ENCODE data around the gene ZNF785.
"Not testable (repeated sequence)": the region's sequence is repeated elsewhere in the genome, so short reads cannot be mapped to it uniquely, and the experiment has no call there.

Gene ZNF785

DNA sequence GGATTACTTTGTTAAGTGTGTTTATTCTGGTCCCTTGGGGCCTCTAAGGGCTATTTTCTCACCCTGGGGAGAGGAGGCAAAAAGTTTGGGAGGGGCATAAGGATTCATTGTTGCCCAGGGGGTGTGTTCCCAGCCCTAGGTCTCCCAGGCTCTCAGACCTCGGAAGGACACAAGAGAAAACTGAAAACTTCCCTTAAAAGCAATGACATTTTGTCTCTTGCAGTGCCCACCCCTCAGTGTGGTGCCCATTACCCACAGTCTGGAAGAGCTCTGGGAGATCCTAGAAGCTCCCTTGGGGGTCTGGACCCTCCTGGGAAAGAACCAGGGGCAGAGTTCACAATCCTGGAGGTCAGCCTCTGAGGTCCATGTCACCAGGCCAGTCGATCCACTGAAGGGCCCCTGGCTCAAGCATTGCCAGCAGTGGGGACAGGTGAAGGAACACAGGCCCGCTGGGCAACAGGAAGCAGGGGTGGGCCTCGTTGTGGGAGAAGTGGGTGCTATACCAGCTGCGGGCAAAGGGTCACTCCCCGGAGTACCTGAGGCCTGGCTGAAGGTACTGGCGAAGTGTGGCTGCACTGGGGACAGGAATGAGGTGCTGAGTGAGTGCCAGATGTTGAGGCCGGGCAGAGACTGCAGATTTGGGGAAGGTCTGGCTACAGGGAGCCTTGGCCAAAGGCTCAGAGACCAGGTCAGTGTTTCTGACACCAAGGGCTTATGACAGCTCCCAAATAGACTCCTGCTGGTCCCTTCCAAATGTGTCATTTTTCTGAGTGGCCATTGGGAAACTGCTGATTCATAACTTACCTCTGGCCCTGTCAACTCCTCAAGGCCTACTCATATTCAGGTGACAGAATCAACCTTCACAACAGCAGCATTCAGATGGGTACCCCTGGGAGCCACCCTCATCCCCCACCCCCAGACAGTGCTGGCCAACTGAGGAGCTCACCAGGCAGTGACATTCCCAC lies 46.2 kb downstream of the ZNF785 start:
- DNase-seq (ENCODE audit: low read depth) = no peak

- not testable (repeated sequence) for DNase-seq (ENCODE audit: low read depth)
Measured at GRCh38 chr16:30536391-30537024, 49.0 kb downstream of the ZNF785 start.

- no peak for DNase-seq (ENCODE audit: low read depth)
Measured at GRCh38 chr16:30535777-30536190, 49.7 kb downstream of the ZNF785 start.

DNA sequence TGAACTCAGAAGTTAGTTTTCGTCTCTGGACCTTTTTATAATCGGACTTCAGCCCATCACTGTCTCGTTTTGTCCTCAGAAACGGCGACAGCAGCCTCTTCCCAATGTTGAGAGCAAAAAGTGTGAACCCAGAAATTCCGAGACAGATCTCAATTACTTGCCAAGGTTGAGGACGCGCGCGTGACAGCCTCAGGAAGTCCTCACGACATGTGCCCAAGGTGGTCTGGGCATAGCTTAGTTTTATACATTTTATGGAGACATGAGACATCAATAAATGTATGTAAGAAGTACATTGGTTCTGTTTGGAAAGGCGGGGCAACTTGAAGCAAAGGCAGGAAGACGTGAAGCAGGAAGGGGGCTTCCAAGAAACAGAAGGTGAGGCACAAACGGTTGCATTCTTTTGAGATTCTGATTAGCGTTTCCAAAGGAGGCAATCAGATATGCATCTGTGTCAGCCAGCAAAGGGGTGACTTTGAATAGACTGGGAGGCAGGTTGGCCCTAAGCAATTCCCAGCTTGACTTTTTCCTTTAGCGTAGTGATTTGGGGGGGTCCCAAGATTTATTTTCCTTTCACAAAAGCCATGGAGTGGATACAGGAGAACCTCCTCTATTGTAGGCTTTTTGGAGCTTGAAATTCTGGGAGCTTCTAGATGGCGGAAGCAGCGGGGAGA lies 50.3 kb downstream of the ZNF785 start:
- DNase-seq (ENCODE audit: low read depth) = no peak

DNA sequence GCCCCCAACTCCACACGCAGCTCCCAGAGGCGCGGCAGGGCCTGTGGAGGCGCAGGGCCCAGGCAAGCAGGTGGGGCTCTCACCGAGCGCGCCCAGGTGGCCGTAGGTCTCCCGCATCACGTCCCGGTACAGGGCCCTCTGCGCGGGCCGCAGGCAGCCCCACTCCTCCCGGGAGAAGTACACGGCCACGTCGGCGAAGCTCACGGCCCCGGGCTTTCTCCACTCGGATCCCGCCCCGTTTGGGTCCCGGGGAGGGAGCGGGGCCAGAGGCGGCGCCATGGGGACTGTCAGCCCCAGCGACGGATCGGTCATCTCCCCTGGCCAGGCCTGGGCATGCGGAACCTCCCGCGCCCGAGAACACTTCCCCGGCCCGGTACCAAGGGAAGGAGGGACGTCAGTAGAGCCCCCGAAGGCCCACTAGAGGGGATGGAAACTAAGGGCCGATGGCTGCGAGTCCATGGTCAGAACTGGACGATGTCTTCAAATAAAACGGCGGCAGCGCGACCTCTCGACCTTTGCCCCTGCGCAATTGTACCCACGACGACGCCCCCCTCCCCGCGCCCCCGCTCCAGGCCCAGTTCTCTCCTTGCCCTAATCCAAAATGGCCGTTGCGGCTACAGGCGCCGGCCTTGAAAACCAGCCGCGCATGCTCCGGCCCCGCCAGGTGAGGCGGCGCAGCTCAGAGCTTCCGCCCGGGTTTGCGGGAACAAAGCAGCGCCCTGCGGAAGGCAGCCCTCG lies 51.0 kb downstream of the ZNF785 start, which contains the start of gene ZNF747:
Gene ZNF747 (minus strand): TSS at position 491 of the 738 bp plus-strand sequence. CDS start 179 bp downstream, at position 312.
- DNase-seq (ENCODE audit: low read depth) = no peak

DNA sequence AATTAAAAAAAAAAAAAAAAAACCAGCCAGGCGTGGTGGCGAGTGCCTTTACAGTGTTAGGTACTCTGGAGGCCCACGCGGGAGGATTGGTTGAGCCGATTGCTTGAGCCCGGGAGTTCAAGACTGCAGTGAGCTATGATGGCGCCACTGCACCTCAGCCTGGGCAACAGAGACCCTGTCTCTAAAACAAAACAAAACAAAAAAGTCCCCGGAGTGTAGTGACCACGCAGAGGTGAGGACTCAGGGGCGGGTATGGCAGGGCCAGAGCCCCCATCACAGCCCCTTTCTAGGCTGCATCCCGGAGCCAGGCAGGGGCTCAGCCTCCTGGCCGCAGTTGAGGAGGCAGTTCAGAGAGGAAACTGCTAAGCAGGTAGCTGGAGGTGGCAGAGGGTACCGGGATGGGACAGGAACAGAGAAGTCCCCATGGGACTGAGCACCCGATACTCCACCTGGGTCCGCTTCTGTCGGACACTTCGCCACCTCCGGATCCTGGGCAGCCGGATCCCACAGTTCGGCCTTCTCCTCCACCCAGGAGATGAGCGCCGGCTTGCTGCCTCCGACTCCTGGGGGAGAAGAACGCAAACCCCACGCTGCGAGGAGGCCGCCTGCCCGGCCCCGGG lies 51.6 kb downstream of the ZNF785 start:
- DNase-seq (ENCODE audit: low read depth) = no peak

DNA sequence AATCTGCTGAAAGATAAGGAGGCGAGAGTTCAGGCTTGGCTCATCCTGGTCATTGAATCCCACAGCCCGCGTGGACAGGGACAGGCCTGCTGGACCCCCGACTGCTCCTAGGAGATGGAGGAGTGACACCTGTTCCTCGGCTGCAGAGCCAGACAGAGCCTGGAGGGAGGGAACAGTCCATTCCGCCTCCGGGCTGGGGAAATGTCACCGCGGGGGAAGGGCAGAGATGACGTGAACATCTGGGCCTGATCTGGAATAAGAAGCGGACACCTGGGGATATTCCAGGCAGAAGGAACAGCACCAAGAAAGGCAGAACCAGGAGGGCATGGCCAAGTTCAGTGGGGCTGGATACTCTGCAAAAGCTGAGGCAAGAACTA lies 52.4 kb downstream of the ZNF785 start:
- DNase-seq (ENCODE audit: low read depth) = no peak

GRCh38 chr16:30532285-30533145 lies 53.0 kb downstream of the ZNF785 start:
- no peak for DNase-seq (ENCODE audit: low read depth)
